Astrocyte of the spinal cord (primary cell): ENCODE results near the gene ZNRF4.
"Not testable (repeated sequence)": the region's sequence is repeated elsewhere in the genome, so short reads cannot be mapped to it uniquely, and the experiment has no call there.

Experiments used
- DNase-seq: peaks from one replicate; pipeline ENCODE4 v3.0.0; 2011; ENCODE audit warnings: low read depth, low spot score
- H3K4me3 ChIP-seq: 2 replicates; pipeline ENCODE4 v1.5.1; 2011; ENCODE audit warnings: low read depth, mild to moderate bottlenecking, low read length, moderate library complexity
- CTCF ChIP-seq: IDR thresholded peaks from 2 replicates; pipeline ENCODE4 v1.5.1; 2012; ENCODE audit warnings: low read depth, mild to moderate bottlenecking, low read length, inconsistent platforms
- in situ Hi-C: cut with HindIII; loops from 2 replicates; pipeline ENCODE4 v1.10.0; 2017; ENCODE audit warnings: low sequenced_read_pairs

Gene ZNRF4

GRCh38 chr19:5478925-5479588 is 23.8 kb downstream of the ZNRF4 start:
- no peak overlapping the region for H3K4me3 ChIP-seq
- no peak for TF ChIP-seq CTCF
- in situ Hi-C loops, result no loop called here
- no peak for DNase-seq

DNA sequence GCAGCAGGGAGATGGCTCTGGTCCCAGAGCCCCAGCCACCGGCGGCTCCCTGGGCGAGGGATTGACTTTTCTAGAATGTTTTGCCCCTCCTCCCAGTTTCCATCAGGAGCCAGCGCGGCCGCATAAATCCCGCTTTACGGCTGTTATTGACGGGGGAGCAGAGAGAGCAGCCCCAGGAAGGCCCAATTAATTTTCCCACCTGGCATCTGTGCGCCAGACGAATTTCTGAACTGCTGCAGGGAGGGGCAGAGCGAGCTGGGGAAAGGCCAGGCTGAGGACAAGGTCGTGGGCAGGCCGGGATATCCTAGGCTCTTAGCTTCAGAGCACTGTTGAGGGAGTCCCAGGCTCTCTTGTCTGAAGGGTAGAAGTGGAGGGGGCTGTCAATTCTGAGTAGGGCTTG is 24.7 kb downstream of the ZNRF4 start:
- no peak for TF ChIP-seq CTCF
- no peak overlapping the region for H3K4me3 ChIP-seq
- in situ Hi-C loops, result no loop called here
- DNase-seq, result no peak

- no peak for DNase-seq
- peak; percentile 57 for TF ChIP-seq CTCF
- in situ Hi-C loops, result no loop called here
These were observed 25.2 kb downstream of the ZNRF4 start for GRCh38 chr19:5480427-5480836.

GRCh38 chr19:5481957-5482356 is 26.7 kb downstream of the ZNRF4 start:
- no peak overlapping the region for H3K4me3 ChIP-seq
- in situ Hi-C loops, result no loop called here
- TF ChIP-seq CTCF, result no peak
- no peak for DNase-seq

More at GRCh38 chr19:5480427-5480836, 25.2 kb downstream of the ZNRF4 start:
- no peak overlapping the region for H3K4me3 ChIP-seq

DNA sequence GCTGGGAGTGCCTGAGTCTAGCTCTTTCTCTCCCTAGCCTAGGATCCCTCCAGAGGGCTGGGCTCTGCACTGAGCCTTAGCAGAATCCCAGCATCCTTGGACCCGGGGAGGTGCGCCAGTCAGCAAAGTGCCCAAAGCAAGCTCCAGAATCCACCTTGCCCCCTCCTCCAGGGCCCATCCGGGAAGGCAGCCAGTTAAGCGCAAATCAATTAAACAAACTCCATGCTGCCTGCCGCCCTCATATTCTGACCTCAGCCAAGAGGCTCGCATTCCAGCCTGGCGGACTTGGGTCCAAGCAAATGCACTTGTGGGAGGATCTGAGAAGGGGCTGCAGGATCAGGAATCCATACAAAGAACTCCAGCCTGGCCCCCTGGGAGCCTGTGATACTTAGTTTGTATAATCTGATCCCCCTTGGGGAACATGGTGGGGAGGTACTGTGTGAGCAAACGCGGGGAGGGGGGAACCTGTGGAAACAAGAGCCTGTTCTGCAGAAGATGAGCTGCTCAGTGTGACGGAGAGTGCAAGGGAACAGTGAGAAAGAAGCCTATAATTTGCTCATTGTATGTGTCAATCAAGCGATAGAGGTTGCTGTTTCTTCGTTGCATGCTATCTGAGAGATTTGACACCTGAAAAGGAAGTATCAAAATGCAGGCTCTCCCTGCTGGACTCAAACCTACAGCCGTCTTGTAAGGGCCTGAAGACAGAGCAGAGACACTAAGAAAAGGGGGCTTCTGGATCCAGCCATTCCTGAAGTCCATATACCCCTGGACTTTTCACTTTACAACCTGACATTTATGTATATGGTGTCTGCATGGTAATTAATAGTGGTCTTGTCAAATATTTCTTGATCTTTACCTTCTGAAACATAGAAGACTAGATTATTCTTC is 29.4 kb downstream of the ZNRF4 start:
- no peak for TF ChIP-seq CTCF
- in situ Hi-C loops, result no loop called here
- no peak overlapping the region for H3K4me3 ChIP-seq
- DNase-seq, result peak; percentile 7

GRCh38 chr19:5485286-5485636 is 30.0 kb downstream of the ZNRF4 start:
- TF ChIP-seq CTCF, result no peak
- in situ Hi-C loops, result no loop called here
- no peak for DNase-seq

GRCh38 chr19:5485658-5486057 is 30.4 kb downstream of the ZNRF4 start:
- H3K4me3 ChIP-seq, DNase-seq, in situ Hi-C loops: not testable (repeated sequence)

More at GRCh38 chr19:5485286-5485636, 30.0 kb downstream of the ZNRF4 start:
- H3K4me3 ChIP-seq, result no peak overlapping the region
